Measurements from ENCODE around the gene FAM3C.
"Not testable (repeated sequence)": the region's sequence is repeated elsewhere in the genome, so short reads cannot be mapped to it uniquely, and the experiment has no call there.

Gene FAM3C

GRCh38 chr7:121436688-121437087, 40.6 kb upstream of the FAM3C start:
- Histone ChIP-seq H3K36me3 (ENCODE audit: control insufficient read depth, insufficient read depth, low read length) (no peaks in the 10 kb centered on the region), H2AFZ (no peak overlapping the region), H3K4me3 (ENCODE audit: low read depth, low read length) (no peak overlapping the region)

DNA sequence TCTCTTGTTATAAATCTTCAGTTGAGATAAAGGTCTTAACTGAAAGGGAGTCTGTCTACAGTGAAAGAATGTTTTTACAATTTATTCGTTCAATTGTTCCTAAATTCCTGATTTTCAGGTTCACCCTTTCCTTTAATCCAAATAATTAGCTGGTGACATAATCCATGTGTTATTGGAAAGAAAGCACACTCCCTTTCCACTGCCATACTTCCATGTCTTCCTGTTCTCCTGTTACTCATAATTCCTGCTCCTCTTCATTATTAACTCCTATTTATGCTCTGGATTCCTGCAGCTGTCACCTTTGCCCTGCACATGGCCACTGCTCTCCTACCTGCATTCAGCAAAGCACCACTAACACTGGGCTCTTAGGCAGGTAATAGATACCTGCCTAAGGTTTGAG, 40.0 kb upstream of the FAM3C start:
- Histone ChIP-seq H3K4me1 (peaks cover 3% of the 10 kb centered on the region), H3K36me3 (ENCODE audit: control insufficient read depth, insufficient read depth, low read length) (no peaks in the 10 kb centered on the region), H3K4me2 (ENCODE audit: low read length) (no peak overlapping the region), H2AFZ (no peak overlapping the region), H3K79me2 (no peaks in the 10 kb centered on the region), H3K9me3 (ENCODE audit: control insufficient read depth, low read length) (no peaks in the 10 kb centered on the region), H3K9ac (no peak overlapping the region), H3K27me3 (ENCODE audit: control insufficient read depth, insufficient read depth, low read length) (no peaks in the 10 kb centered on the region), H3K27ac (no peak overlapping the region), H3K4me3 (ENCODE audit: low read depth, low read length) (no peak overlapping the region)
- TF ChIP-seq, protein P1, sequence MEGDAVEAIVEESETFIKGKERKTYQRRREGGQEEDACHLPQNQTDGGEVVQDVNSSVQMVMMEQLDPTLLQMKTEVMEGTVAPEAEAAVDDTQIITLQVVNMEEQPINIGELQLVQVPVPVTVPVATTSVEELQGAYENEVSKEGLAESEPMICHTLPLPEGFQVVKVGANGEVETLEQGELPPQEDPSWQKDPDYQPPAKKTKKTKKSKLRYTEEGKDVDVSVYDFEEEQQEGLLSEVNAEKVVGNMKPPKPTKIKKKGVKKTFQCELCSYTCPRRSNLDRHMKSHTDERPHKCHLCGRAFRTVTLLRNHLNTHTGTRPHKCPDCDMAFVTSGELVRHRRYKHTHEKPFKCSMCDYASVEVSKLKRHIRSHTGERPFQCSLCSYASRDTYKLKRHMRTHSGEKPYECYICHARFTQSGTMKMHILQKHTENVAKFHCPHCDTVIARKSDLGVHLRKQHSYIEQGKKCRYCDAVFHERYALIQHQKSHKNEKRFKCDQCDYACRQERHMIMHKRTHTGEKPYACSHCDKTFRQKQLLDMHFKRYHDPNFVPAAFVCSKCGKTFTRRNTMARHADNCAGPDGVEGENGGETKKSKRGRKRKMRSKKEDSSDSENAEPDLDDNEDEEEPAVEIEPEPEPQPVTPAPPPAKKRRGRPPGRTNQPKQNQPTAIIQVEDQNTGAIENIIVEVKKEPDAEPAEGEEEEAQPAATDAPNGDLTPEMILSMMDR (IDR thresholded peaks at IDR 0.05), result no peak

More at GRCh38 chr7:121436688-121437087, 40.6 kb upstream of the FAM3C start:
- Histone ChIP-seq H3K4me1 (peaks cover 3% of the 10 kb centered on the region), H3K79me2 (no peaks in the 10 kb centered on the region), H3K27ac (no peak overlapping the region), H3K4me2 (ENCODE audit: low read length) (no peak overlapping the region), H3K9me3 (ENCODE audit: control insufficient read depth, low read length) (no peaks in the 10 kb centered on the region), H3K27me3 (ENCODE audit: control insufficient read depth, insufficient read depth, low read length) (no peaks in the 10 kb centered on the region), H3K9ac (no peak overlapping the region)
- TF ChIP-seq, protein P1 (IDR thresholded peaks at IDR 0.05), result no peak

- TF ChIP-seq, protein P1 (IDR thresholded peaks at IDR 0.05), result no peak
- no peak overlapping the region for H2AFZ ChIP-seq
- H3K36me3 ChIP-seq (ENCODE audit: control insufficient read depth, insufficient read depth, low read length), result no peaks in the 10 kb centered on the region
- no peaks in the 10 kb centered on the region for H3K27me3 ChIP-seq (ENCODE audit: control insufficient read depth, insufficient read depth, low read length)
- H3K9me3 ChIP-seq (ENCODE audit: control insufficient read depth, low read length), result no peaks in the 10 kb centered on the region
- no peak overlapping the region for H3K4me3 ChIP-seq (ENCODE audit: low read depth, low read length)
- no peak overlapping the region for H3K27ac ChIP-seq
- no peak overlapping the region for H3K9ac ChIP-seq
- H3K4me2 ChIP-seq (ENCODE audit: low read length), result no peak overlapping the region
- no peaks in the 10 kb centered on the region for H3K79me2 ChIP-seq
- H3K4me1 ChIP-seq, result peaks cover 3% of the 10 kb centered on the region
Observed at GRCh38 chr7:121433775-121434174, 37.7 kb upstream of the FAM3C start.

- not testable (repeated sequence) for H3K79me2 ChIP-seq; H3K4me3 ChIP-seq (ENCODE audit: low read depth, low read length); H3K36me3 ChIP-seq (ENCODE audit: control insufficient read depth, insufficient read depth, low read length); H3K9ac ChIP-seq; H2AFZ ChIP-seq; H3K4me2 ChIP-seq (ENCODE audit: low read length); H3K27me3 ChIP-seq (ENCODE audit: control insufficient read depth, insufficient read depth, low read length); H3K9me3 ChIP-seq (ENCODE audit: control insufficient read depth, low read length); H3K27ac ChIP-seq; H3K4me1 ChIP-seq
Observed at GRCh38 chr7:121432486-121432885, 36.4 kb upstream of the FAM3C start.

DNA sequence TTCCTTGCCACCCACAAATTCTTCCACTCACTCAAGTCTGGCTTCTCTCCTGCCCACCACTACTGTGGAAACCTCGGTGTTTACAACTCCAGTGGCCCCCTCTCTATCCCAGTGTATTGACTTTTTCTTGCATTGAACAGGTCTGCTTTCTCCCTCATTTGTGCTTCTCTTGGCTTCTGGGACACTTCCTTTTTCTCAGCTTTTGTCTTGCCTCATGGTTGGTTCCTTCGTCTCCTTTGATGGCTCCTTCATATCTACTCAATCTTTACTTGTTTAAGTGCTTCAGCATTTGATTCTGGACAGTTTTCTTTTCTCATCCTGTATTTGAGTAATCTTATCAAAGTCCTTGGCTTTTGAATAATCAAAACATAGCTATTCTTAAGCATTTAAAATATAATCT, 35.9 kb upstream of the FAM3C start:
- Histone ChIP-seq H2AFZ (no peak overlapping the region), H3K4me3 (ENCODE audit: low read depth, low read length) (no peak overlapping the region), H3K27me3 (ENCODE audit: control insufficient read depth, insufficient read depth, low read length) (no peaks in the 10 kb centered on the region), H3K27ac (no peak overlapping the region), H3K79me2 (no peaks in the 10 kb centered on the region), H3K9ac (no peak overlapping the region), H3K4me2 (ENCODE audit: low read length) (no peak overlapping the region), H3K9me3 (ENCODE audit: control insufficient read depth, low read length) (no peaks in the 10 kb centered on the region), H3K4me1 (no peaks in the 10 kb centered on the region), H3K36me3 (ENCODE audit: control insufficient read depth, insufficient read depth, low read length) (no peaks in the 10 kb centered on the region)
- TF ChIP-seq, protein P1 (IDR thresholded peaks at IDR 0.05), result no peak

Data from parathyroid adenoma (tissue), 2 donors.